Endothelial cell (in vitro differentiated cells): ENCODE results near the gene TKFC. TPM values are rescaled to one million over a fixed set of nuclear protein-coding genes. Genes with fewer than 3 reads are reported as not detected.

Source experiments
- DNase-seq: peaks from one replicate; pipeline ENCODE4 v3.0.0; 2021; ENCODE audit warnings: low spot score
- H3K27ac Mint-ChIP-seq: one replicate; pipeline ENCODE4 v1.8.0; 2021; ENCODE audit warnings: mixed read lengths, inconsistent platforms; ENCODE audit not compliant: unreplicated experiment
- H3K27me3 Mint-ChIP-seq: one replicate; pipeline ENCODE4 v1.8.0; 2021; ENCODE audit warnings: mild to moderate bottlenecking, moderate library complexity, mixed read lengths, inconsistent platforms; ENCODE audit not compliant: unreplicated experiment
- H3K36me3 Mint-ChIP-seq: one replicate; pipeline ENCODE4 v1.8.0; 2021; ENCODE audit warnings: mild to moderate bottlenecking, low read depth, mixed read lengths, inconsistent platforms; ENCODE audit not compliant: unreplicated experiment
- H3K4me1 Mint-ChIP-seq: one replicate; pipeline ENCODE4 v1.8.0; 2021; ENCODE audit warnings: mild to moderate bottlenecking, mixed read lengths, inconsistent platforms; ENCODE audit not compliant: unreplicated experiment
- H3K4me3 Mint-ChIP-seq: one replicate; pipeline ENCODE4 v1.8.0; 2021; ENCODE audit warnings: mild to moderate bottlenecking, mixed read lengths, inconsistent platforms; ENCODE audit not compliant: unreplicated experiment
- H3K9me3 Mint-ChIP-seq: one replicate; pipeline ENCODE4 v1.8.0; 2021; ENCODE audit warnings: mixed read lengths, inconsistent platforms; ENCODE audit not compliant: unreplicated experiment
- CTCF ChIP-seq: fragments of 200-600 bp; sonication (generic); IDR thresholded peaks from one replicate; pipeline ENCODE4 v1.5.0; 2021; ENCODE audit warnings: antibody characterized with exemption; ENCODE audit not compliant: unreplicated experiment
- total RNA-seq: library from RNA; stranded (reverse); fragmentation: NEBNext Ultra II Directional; extraction: Animal tissue kit (Norgen Biotek cat#: 25700); gene quantifications from one replicate; pipeline ENCODE4 v1.2.1, GENCODE V29; 2021; ENCODE audit not compliant: unreplicated experiment

TKFC gene
- total RNA-seq, 1 donor from 2014 or later: 53.1 TPM

GRCh38 chr11:61292356-61292755 lies 40.7 kb upstream of the TKFC start:
- Mint-ChIP-seq H3K9me3 (no peaks in the 10 kb centered on the region), H3K27ac (peak overlapping the region; percentile 63), H3K4me3 (peak overlapping the region; percentile 78), H3K27me3 (peaks cover 20% of the 10 kb centered on the region), H3K36me3 (peaks cover 23% of the 10 kb centered on the region), H3K4me1 (peaks cover 30% of the 10 kb centered on the region)
- no peak for DNase-seq
- no peak for TF ChIP-seq CTCF

GRCh38 chr11:61293867-61294716 lies 38.9 kb upstream of the TKFC start:
- H3K27ac Mint-ChIP-seq: no peak overlapping the region
- peak overlapping the region; percentile 88 for H3K4me3 Mint-ChIP-seq
- peaks cover 42% of the 10 kb centered on the region for H3K4me1 Mint-ChIP-seq

GRCh38 chr11:61294717-61295595 lies 38.1 kb upstream of the TKFC start, which contains the start of gene VWCE:
Gene VWCE (minus strand): TSS chr11:61295316. CDS start chr11:61295037, 279 bp downstream.
- H3K27me3 Mint-ChIP-seq: peaks cover 24% of the 10 kb centered on the region
- peak; percentile 80 for DNase-seq
- peaks cover 28% of the 10 kb centered on the region for H3K36me3 Mint-ChIP-seq
- no peaks in the 10 kb centered on the region for H3K9me3 Mint-ChIP-seq
- peak within 1 kb of the TSS; percentile 62 for H3K27ac Mint-ChIP-seq
- peak within 1 kb of the TSS; percentile 88 for H3K4me3 Mint-ChIP-seq
- no peak for TF ChIP-seq CTCF
- peaks cover 42% of the 10 kb centered on the region for H3K4me1 Mint-ChIP-seq

More at GRCh38 chr11:61293867-61294716, 38.9 kb upstream of the TKFC start:
- peaks cover 24% of the 10 kb centered on the region for H3K27me3 Mint-ChIP-seq
- H3K36me3 Mint-ChIP-seq: peaks cover 28% of the 10 kb centered on the region
- no peak for TF ChIP-seq CTCF
- no peaks in the 10 kb centered on the region for H3K9me3 Mint-ChIP-seq
- peak; percentile 26 for DNase-seq

- Mint-ChIP-seq H3K27me3 (peaks cover 20% of the 10 kb centered on the region), H3K4me3 (peak overlapping the region; percentile 88), H3K4me1 (peaks cover 44% of the 10 kb centered on the region), H3K9me3 (no peaks in the 10 kb centered on the region), H3K27ac (no peak overlapping the region), H3K36me3 (peaks cover 31% of the 10 kb centered on the region)
- DNase-seq: no peak
- TF ChIP-seq CTCF: no peak
Measured at GRCh38 chr11:61295596-61295926, 37.5 kb upstream of the TKFC start.
